ENCODE results near the gene MPP1.

MPP1 gene

DNA sequence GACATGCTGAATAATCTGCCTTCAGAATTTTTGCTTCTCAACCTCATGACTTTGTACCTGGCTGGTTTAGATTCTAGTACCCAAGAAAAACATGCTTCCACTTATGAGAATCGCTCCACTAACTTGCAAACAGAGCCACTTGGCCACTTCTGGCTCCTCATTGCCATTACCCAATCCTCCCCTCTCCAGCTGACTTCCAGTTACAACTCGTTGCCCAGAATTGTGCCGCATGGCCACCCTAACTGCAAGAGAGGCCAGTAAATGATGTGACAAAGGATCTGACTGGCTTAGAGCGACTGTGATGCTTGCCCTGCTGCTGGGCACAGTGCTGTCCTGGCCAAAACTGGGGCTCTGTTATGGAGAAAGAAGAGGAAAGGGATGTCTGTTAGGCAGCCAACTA lies 46.6 kb downstream of the MPP1 start:
- TF ChIP-seq, protein P1, sequence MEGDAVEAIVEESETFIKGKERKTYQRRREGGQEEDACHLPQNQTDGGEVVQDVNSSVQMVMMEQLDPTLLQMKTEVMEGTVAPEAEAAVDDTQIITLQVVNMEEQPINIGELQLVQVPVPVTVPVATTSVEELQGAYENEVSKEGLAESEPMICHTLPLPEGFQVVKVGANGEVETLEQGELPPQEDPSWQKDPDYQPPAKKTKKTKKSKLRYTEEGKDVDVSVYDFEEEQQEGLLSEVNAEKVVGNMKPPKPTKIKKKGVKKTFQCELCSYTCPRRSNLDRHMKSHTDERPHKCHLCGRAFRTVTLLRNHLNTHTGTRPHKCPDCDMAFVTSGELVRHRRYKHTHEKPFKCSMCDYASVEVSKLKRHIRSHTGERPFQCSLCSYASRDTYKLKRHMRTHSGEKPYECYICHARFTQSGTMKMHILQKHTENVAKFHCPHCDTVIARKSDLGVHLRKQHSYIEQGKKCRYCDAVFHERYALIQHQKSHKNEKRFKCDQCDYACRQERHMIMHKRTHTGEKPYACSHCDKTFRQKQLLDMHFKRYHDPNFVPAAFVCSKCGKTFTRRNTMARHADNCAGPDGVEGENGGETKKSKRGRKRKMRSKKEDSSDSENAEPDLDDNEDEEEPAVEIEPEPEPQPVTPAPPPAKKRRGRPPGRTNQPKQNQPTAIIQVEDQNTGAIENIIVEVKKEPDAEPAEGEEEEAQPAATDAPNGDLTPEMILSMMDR (conservative IDR thresholded peaks at IDR 0.05; ENCODE audit: low read depth, low read length) = no peak
- Histone ChIP-seq H2AFZ (ENCODE audit: low read depth) (no peak overlapping the region), H3K79me2 (ENCODE audit: insufficient read depth, low read depth) (peaks cover 4% of the 10 kb centered on the region; the same call in 1 of the 2 replicates), H3K36me3 (ENCODE audit: insufficient read depth) (no peaks in the 10 kb centered on the region), H3K27ac (no peak overlapping the region), H4K20me1 (ENCODE audit: insufficient read depth) (no peaks in the 10 kb centered on the region), H3K4me1 (ENCODE audit: low read depth, poor library complexity, severe bottlenecking) (no peaks in the 10 kb centered on the region), H3K9ac (no peak overlapping the region), H3K4me2 (no peak overlapping the region), H3K4me3 (IDR thresholded peaks at IDR 0.05; ENCODE audit: insufficient read depth, low read depth, low read length) (no peak overlapping the region), H3K27me3 (ENCODE audit: insufficient read depth, low read depth) (no peaks in the 10 kb centered on the region)

DNA sequence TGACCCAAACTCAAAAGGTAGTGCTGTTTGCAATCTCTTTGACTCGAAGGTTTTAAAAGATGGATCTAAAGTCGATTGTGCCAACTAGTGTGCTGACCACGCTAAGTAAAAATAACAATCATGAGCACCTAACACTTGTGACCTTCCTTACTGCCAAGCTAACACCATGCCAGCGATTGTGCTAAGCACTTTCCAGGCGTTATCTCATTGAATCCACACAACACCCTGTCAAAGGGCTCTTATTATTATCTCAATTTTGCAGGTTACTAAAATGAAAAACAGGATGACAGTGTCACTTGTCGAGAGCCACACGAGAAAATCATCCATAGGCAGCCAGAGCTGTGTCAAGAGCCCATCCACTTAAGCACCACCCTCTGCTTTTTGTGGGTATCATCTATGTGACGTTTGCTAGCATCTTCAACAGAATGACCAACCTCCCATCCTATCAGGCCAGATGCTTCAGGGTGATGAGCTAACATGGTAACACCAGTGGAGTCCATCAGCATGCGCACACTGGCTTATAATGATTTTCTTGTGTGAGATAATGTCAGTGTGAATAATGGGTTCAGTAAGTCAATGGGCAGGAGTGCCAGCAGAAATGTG lies 53.5 kb downstream of the MPP1 start:
- Histone ChIP-seq H3K27ac (no peak overlapping the region), H3K79me2 (ENCODE audit: insufficient read depth, low read depth) (no peaks in the 10 kb centered on the region), H2AFZ (ENCODE audit: low read depth) (peak overlapping the region; percentile 59; the same call in 1 of the 2 replicates), H3K4me1 (ENCODE audit: low read depth, poor library complexity, severe bottlenecking) (no peaks in the 10 kb centered on the region), H3K4me3 (IDR thresholded peaks at IDR 0.05; ENCODE audit: insufficient read depth, low read depth, low read length) (no peak overlapping the region), H3K27me3 (ENCODE audit: insufficient read depth, low read depth) (no peaks in the 10 kb centered on the region), H4K20me1 (ENCODE audit: insufficient read depth) (no peaks in the 10 kb centered on the region), H3K4me2 (no peak overlapping the region), H3K9ac (no peak overlapping the region), H3K36me3 (ENCODE audit: insufficient read depth) (no peaks in the 10 kb centered on the region)
- TF ChIP-seq, protein P1 (conservative IDR thresholded peaks at IDR 0.05; ENCODE audit: low read depth, low read length) = no peak

DNA sequence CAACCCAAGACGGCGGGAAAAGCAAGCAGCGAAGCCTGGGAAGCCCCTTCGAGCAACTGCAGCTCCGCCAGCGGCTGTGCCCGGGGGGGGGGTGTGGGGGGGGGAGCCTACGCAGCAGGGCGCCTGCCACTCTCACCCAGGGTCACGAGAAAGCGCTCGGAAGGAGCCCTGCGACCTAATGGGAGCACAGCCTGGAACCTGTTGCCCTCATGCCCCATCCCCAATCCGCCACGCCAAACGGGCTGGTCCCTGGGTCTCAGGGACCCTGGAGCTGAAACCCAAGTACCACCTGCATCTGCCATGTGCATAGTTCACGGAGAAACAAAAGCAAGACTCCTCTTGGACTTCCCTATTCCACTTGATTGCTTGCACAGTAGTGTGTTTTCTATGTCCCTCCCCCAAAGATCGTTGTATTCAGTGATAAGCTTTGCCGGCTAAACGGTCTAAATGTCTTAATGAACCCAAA lies 54.0 kb downstream of the MPP1 start:
- H3K4me2 ChIP-seq = no peak overlapping the region
- no peaks in the 10 kb centered on the region for H3K4me1 ChIP-seq (ENCODE audit: low read depth, poor library complexity, severe bottlenecking)
- H2AFZ ChIP-seq (ENCODE audit: low read depth) = peak overlapping the region; percentile 59; the same call in 1 of the 2 replicates
- no peaks in the 10 kb centered on the region for H3K27me3 ChIP-seq (ENCODE audit: insufficient read depth, low read depth)
- TF ChIP-seq, protein P1 (conservative IDR thresholded peaks at IDR 0.05; ENCODE audit: low read depth, low read length) = no peak
- no peak overlapping the region for H3K9ac ChIP-seq
- no peaks in the 10 kb centered on the region for H4K20me1 ChIP-seq (ENCODE audit: insufficient read depth)
- H3K4me3 ChIP-seq (IDR thresholded peaks at IDR 0.05; ENCODE audit: insufficient read depth, low read depth, low read length) = no peak overlapping the region
- H3K27ac ChIP-seq = no peak overlapping the region
- no peaks in the 10 kb centered on the region for H3K79me2 ChIP-seq (ENCODE audit: insufficient read depth, low read depth)
- H3K36me3 ChIP-seq (ENCODE audit: insufficient read depth) = no peaks in the 10 kb centered on the region

DNA sequence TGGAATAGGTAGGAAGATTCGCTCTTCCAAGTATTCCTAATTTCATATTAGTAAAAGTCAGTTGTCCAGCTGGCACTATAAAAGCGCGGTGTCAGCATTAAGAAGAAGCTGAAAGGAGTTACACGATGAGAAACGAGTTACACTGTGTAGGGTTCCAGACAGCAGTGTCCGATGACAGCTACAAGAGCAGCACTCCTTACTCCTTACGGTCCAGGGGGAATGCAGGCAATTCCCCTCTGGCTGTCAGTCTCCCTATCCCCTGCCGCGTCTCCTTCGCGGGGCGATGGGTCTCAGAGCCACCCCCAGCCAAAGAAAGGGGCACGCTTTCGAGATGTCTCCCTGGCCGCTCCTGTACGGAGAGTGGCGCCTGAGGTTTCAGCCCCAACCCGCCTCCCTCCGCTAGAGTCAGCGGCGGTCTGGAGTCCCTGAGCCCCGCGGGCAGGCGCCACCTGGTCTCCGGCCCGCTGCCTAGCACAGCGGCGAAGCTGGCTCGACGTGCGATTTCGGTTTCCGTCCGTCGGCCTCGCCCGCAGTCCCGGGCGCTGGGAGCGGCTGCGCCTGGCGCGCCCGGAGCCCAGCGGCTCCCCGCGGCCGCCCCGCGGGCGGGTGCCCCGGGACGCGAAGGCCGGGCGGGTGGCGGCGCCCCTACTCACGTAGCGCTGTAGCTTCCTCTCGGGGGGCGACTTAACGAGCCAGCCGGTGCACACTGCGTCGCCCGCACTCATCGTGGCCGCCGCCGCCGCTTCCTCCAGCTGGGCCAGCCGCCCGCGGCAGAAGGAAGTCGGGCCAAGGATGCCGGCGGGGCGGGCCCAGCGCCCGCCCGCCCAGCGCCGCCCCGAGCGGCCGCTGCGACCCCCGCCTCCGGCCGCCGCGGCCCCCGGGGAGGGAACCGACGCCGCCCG lies 54.7 kb downstream of the MPP1 start, which contains the start of gene GAB3:
Gene GAB3, minus strand, starts transcription at position 777 of the 902 bp plus-strand sequence. Its CDS starts 52 bp downstream, at position 725.
- H2AFZ ChIP-seq (ENCODE audit: low read depth) = peak within 1 kb of the TSS; percentile 59
- H3K27me3 ChIP-seq (ENCODE audit: insufficient read depth, low read depth) = no peaks in the 10 kb centered on the region
- H4K20me1 ChIP-seq (ENCODE audit: insufficient read depth) = no peaks in the 10 kb centered on the region
- no peak within 1 kb of the TSS for H3K9ac ChIP-seq
- TF ChIP-seq, protein P1 (conservative IDR thresholded peaks at IDR 0.05; ENCODE audit: low read depth, low read length) = no peak
- no peak within 1 kb of the TSS for H3K4me3 ChIP-seq (IDR thresholded peaks at IDR 0.05; ENCODE audit: insufficient read depth, low read depth, low read length)
- H3K4me2 ChIP-seq = peak within 1 kb of the TSS; percentile 26; the same call in 1 of the 2 replicates
- H3K36me3 ChIP-seq (ENCODE audit: insufficient read depth) = no peaks in the 10 kb centered on the region
- no peak within 1 kb of the TSS for H3K27ac ChIP-seq
- no peaks in the 10 kb centered on the region for H3K79me2 ChIP-seq (ENCODE audit: insufficient read depth, low read depth)
- no peaks in the 10 kb centered on the region for H3K4me1 ChIP-seq (ENCODE audit: low read depth, poor library complexity, severe bottlenecking)
